ENCODE measurements around the gene WNT7B.

The WNT7B gene

DNA sequence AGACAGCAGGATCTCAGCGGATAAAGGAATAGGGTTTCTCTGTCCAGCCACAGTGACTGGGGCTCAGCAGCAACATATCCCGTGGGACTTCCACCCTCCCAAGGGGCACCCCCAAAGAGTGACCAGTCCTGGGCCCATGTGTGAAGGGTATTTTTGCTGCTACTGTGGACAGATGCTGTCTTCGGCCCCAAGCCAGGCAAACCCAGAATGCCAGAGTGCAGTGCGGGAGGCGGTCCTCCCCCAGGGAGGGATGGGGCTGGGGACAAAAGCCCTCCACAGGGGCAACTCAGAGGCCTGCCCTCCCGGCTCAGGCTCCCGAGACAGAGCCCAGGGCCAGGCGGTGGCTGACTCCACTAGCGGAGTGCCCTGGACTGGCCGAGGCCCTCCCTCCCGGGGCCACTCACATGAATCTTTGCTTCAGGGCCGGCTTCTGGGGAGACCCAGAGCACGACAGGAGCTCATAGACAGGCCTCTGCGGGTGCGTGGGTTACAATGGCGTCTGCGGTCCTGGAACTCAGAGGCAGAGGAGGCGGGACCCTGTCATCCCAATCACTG lies 34.7 kb upstream of the WNT7B start:
- no peak for DNase-seq (ENCODE audit: low spot score)

DNA sequence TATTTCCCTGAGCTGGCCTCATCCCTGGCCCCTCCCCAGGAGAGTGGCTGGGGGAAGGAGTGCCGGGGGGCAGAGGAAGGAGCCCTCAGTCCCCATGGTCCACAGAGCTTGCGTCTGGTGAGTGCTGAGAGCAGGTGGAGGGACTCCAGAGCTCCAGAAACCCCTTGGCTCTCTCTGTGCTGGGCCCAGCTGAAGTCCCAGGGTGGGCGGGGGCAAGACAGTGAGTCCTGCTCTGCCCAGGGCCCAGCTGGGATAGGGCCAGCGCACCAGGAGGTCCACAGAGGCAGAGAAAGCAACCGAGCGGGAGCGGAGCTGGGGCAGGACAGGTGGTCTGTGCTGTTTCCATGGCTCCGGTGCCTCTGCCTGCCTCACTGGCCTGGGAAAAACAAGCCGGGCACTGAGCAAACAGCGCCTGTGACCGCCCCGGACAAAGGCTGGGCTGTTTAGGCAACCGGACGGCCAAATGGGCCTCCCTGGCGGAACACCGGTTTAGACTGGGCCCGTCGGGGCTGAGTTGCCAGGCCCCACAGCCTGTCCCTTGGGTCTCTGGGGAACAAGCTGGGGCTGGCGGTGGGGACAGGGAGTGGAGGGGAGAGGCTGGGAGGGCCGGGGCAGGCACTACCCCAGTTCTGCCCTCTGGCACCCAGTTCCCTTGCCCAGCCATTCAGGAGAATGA lies 34.1 kb upstream of the WNT7B start:
- no peak for DNase-seq (ENCODE audit: low spot score)
- TF ChIP-seq, protein P1, sequence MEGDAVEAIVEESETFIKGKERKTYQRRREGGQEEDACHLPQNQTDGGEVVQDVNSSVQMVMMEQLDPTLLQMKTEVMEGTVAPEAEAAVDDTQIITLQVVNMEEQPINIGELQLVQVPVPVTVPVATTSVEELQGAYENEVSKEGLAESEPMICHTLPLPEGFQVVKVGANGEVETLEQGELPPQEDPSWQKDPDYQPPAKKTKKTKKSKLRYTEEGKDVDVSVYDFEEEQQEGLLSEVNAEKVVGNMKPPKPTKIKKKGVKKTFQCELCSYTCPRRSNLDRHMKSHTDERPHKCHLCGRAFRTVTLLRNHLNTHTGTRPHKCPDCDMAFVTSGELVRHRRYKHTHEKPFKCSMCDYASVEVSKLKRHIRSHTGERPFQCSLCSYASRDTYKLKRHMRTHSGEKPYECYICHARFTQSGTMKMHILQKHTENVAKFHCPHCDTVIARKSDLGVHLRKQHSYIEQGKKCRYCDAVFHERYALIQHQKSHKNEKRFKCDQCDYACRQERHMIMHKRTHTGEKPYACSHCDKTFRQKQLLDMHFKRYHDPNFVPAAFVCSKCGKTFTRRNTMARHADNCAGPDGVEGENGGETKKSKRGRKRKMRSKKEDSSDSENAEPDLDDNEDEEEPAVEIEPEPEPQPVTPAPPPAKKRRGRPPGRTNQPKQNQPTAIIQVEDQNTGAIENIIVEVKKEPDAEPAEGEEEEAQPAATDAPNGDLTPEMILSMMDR (IDR thresholded peaks at IDR 0.05; ENCODE audit: extremely low read depth, missing control alignments): no peak

More for the DNA sequence above, 34.7 kb upstream of the WNT7B start:
- TF ChIP-seq, protein P1 (IDR thresholded peaks at IDR 0.05; ENCODE audit: extremely low read depth, missing control alignments): no peak

DNA sequence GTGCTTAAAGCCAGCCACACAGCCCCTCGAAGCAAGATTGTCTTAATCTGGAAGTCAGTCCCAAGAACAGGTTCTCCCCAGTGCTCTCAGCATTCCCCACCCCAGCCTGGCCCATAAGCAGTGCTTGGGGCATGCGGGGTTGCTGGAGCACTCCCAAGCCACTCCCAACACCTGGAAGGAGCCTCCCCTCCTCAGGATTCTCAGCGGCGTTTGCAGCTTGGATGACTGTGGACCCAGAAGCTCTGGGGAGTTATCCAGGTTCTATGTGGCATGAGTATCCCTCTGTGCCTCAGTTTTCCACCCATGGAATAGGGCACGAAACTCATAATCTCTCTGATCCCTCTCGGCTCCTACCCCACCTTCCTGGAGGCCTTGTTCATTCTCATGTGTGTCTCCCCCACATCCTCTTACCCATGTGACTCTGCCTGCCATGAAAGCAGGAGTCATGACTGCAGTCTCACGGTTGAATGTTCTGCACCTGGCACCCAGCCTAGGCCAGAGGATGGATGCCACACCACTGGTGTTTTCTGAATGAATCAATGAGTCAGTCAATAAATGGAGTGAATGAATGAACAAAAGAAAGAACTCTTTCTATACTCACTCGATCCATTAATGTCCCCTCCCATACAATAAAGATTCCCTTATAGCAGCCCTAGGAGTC lies 33.4 kb upstream of the WNT7B start:
- DNase-seq (ENCODE audit: low spot score): no peak
- TF ChIP-seq, protein P1 (IDR thresholded peaks at IDR 0.05; ENCODE audit: extremely low read depth, missing control alignments): no peak

DNA sequence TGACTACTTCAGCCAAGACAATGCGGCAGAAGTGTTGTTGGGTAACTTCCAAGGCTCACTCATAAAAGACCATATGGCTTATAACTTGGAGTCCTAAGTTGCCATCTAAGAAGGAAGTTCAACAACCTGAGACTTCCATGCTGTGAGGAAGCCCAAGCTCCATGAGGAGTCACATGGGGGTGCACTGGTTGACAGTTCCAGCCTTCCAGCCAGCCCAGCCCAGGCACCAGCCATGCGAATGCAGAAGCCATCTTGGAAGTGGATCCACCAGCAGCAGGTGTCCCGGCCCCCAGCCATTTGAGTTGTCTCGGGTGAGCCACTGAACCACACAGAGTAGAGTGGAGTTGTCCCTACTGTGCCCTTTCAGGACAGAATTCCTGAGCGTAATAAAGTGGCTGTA lies 32.8 kb upstream of the WNT7B start:
- TF ChIP-seq, protein P1 (IDR thresholded peaks at IDR 0.05; ENCODE audit: extremely low read depth, missing control alignments): no peak
- no peak for DNase-seq (ENCODE audit: low spot score)

DNA sequence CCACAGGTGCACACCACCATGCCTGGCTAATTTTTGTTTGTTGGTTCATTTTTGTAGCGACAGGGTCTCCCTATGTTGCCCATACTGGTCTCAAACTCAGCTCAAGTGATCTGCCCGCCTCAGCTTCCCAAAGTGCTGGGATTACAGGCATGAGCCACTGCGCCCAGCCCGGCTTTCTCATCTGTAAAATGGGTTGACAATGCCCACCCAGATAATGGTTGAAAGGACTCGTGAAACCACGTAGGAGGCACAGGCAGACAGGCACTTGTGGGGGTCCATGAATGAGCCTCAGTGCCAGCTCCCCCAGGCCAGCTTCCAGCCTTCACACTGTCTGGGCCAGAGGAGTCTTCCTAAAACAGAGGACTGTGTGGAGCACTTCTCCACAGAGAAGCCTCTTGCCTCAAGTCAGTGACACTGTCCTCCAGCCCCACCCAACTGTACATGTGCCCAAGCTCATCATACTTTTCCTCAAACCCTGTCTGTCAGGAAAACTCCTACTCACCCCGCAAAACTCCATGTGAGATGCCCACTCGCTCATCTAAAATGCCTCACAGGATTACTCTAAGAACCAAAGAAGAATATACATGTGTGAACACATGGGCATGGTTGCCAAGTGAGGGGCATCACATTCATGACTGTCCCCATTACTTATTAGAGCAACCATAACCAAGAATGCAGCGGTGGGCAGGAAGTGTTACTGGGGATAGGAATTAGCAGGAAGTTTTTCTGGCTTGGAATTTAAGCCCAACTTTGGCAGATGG lies 32.1 kb upstream of the WNT7B start:
- no peak for DNase-seq (ENCODE audit: low spot score)
- TF ChIP-seq, protein P1 (IDR thresholded peaks at IDR 0.05; ENCODE audit: extremely low read depth, missing control alignments): no peak

DNA sequence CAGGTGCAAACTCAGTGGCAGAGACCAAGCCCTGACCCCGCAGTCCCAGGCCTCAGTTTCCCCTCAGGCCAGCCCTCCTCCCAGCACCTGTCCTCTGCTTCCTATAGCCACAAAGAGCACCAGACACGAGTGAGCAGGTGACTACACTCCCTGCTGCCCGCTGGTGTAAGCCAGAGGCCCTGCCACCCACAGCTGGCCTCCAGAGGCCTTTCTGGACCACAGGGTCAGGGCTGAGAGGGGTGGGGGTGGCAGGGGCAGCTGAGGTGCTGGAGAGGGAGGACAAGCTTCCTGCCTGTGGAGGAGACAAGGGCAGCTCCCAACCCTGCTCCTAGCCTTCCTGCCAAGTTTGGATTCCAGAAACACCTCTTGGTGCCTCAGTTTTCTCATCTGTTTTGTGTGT lies 31.3 kb upstream of the WNT7B start:
- no peak for DNase-seq (ENCODE audit: low spot score)
- TF ChIP-seq, protein P1 (IDR thresholded peaks at IDR 0.05; ENCODE audit: extremely low read depth, missing control alignments): no peak

DNA sequence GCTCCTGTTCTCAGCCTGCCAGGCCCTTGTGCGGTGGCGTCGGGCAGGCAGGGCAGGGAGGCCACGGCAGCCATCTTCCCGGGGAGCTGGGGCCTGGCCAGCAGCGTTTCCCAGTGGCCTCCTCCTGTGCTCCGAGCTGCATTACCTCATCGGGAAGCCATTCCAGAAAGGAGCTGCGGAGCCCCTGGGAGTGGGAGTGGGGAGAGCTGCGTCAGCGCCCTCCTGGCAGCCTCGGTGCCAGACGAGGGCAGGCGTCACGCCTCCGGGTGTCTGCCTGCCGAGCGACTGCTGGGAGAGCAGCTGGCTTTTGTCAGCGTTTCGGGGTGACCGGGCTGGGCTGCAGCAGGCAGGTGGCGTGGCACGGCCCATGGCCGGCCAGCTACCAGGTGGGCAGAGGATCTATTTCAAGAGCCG lies 30.9 kb upstream of the WNT7B start:
- TF ChIP-seq, protein P1 (IDR thresholded peaks at IDR 0.05; ENCODE audit: extremely low read depth, missing control alignments): no peak
- DNase-seq (ENCODE audit: low spot score): no peak

Data from GM20000 (cell line).